CD4-positive, alpha-beta T cell treated with Interleukin-10 for 1 hour (primary cell): ENCODE data around the gene VAV2.
"Not testable (repeated sequence)": the region's sequence is repeated elsewhere in the genome, so short reads cannot be mapped to it uniquely, and the experiment has no call there.

Experiments
- DNase-seq: peaks from one replicate; pipeline ENCODE4 v3.0.0-alpha.2; 2020

The VAV2 gene

GRCh38 chr9:133968966-133969617 lies 23.0 kb downstream of the VAV2 start:
- no peak for DNase-seq

GRCh38 chr9:133968428-133968827 lies 23.7 kb downstream of the VAV2 start:
- DNase-seq: no peak

- no peak for DNase-seq
Observed at GRCh38 chr9:133967024-133967741, 24.9 kb downstream of the VAV2 start.

GRCh38 chr9:133964463-133964862 lies 27.7 kb downstream of the VAV2 start:
- DNase-seq: no peak

GRCh38 chr9:133963166-133963565 lies 29.0 kb downstream of the VAV2 start:
- no peak for DNase-seq

- no peak for DNase-seq
Observed at GRCh38 chr9:133962341-133962740, 29.8 kb downstream of the VAV2 start.

- DNase-seq: no peak
Observed at GRCh38 chr9:133961226-133962165, 30.6 kb downstream of the VAV2 start.

GRCh38 chr9:133960568-133961129 lies 31.5 kb downstream of the VAV2 start:
- no peak for DNase-seq

GRCh38 chr9:133959966-133960567 lies 32.1 kb downstream of the VAV2 start:
- no peak for DNase-seq

GRCh38 chr9:133959171-133959570 lies 33.0 kb downstream of the VAV2 start:
- no peak for DNase-seq

- DNase-seq: no peak
Observed at GRCh38 chr9:133958756-133959155, 33.4 kb downstream of the VAV2 start.

- not testable (repeated sequence) for DNase-seq
Observed at GRCh38 chr9:133957772-133958171, 34.4 kb downstream of the VAV2 start.

- no peak for DNase-seq
Observed at GRCh38 chr9:133957328-133957727, 34.8 kb downstream of the VAV2 start.

- DNase-seq: no peak
Observed at GRCh38 chr9:133956520-133957076, 35.5 kb downstream of the VAV2 start.

- DNase-seq: peak; percentile 22
Observed at GRCh38 chr9:133955821-133956411, 36.2 kb downstream of the VAV2 start.

- peak; percentile 1 for DNase-seq
Observed at GRCh38 chr9:133954862-133955529, 37.1 kb downstream of the VAV2 start.

- DNase-seq: no peak
Observed at GRCh38 chr9:133953976-133954709, 38.0 kb downstream of the VAV2 start.

- no peak for DNase-seq
Observed at GRCh38 chr9:133953621-133953975, 38.5 kb downstream of the VAV2 start.

- DNase-seq: no peak
Observed at GRCh38 chr9:133952598-133953550, 39.2 kb downstream of the VAV2 start.

- no peak for DNase-seq
Observed at GRCh38 chr9:133951265-133951664, 40.9 kb downstream of the VAV2 start.
